DMS53 treated with DMSO at 0.1 percent for 48 hours (cell line): Measurements from ENCODE around the gene BTG4.

ENCODE experiments used
- DNase-seq: peaks from one replicate; lab custom pipeline; 2025; ENCODE audit not compliant: unreplicated experiment; lab: John Stamatoyannopoulos, UW

The BTG4 gene

GRCh38 chr11:111456859-111457730 lies 55.1 kb downstream of the BTG4 start:
- DNase-seq: no peak

- DNase-seq: no peak
These were observed 55.9 kb downstream of the BTG4 start for GRCh38 chr11:111456086-111456858.

GRCh38 chr11:111455291-111456085 lies 56.7 kb downstream of the BTG4 start:
- DNase-seq: no peak

GRCh38 chr11:111454561-111455192 lies 57.5 kb downstream of the BTG4 start:
- DNase-seq: peak; percentile 17

- no peak for DNase-seq
These were observed 59.2 kb downstream of the BTG4 start for GRCh38 chr11:111452817-111453552.

GRCh38 chr11:111452146-111452545 lies 60.0 kb downstream of the BTG4 start:
- no peak for DNase-seq

- DNase-seq: no peak
These were observed 61.5 kb downstream of the BTG4 start for GRCh38 chr11:111450480-111451320.

GRCh38 chr11:111449696-111450479 lies 62.3 kb downstream of the BTG4 start:
- no peak for DNase-seq

- DNase-seq: no peak
These were observed 63.2 kb downstream of the BTG4 start for GRCh38 chr11:111448831-111449557.

GRCh38 chr11:111448414-111448813 lies 63.8 kb downstream of the BTG4 start:
- no peak for DNase-seq

GRCh38 chr11:111447931-111448330 lies 64.3 kb downstream of the BTG4 start:
- no peak for DNase-seq

GRCh38 chr11:111447112-111447471 lies 65.1 kb downstream of the BTG4 start:
- DNase-seq: no peak

- DNase-seq: peak; percentile 96
These were observed 65.6 kb downstream of the BTG4 start for GRCh38 chr11:111446404-111447111.

GRCh38 chr11:111445586-111445985 lies 66.6 kb downstream of the BTG4 start:
- DNase-seq: no peak
